Stomach (tissue), 9 donors: ENCODE results near the gene LTB. TPM values are rescaled to one million over a fixed set of nuclear protein-coding genes. Genes with fewer than 3 reads are reported as not detected.
A peak's percentile ranks its signal among the peaks of the same experiment; 100 is the strongest.

Source experiments
- DNase-seq, 2 donors: peaks; one replicate each; pipeline versions ENCODE4 v3.0.0 to v3.0.0-alpha.2; 2013 to 2019
- H3K27ac ChIP-seq, 5 donors: fragments of 200-600 bp in 4 of 5; sonication (generic) in 4 of 5; one replicate each; pipeline ENCODE4 v1.5.1; 2013 to 2019; ENCODE audit warnings: mild to moderate bottlenecking in 1 of 5, moderate library complexity in 1 of 5
- H3K27me3 ChIP-seq, 3 donors: fragments of 200-600 bp; sonication (generic); one replicate each; pipeline ENCODE4 v1.5.1; 2017 to 2019; ENCODE audit warnings: mixed run types in 1 of 3
- H3K36me3 ChIP-seq, 4 donors: fragments of 200-600 bp; sonication (generic); 1 replicate in 3 of 4; 2 replicates in 1 of 4; pipeline ENCODE4 v1.5.1; 2016 to 2019
- H3K4me1 ChIP-seq, 4 donors: fragments of 200-600 bp; sonication (generic); one replicate each; pipeline ENCODE4 v1.5.1; 2016 to 2019
- H3K4me3 ChIP-seq, 4 donors: fragments of 200-600 bp; sonication (generic) in 3 of 4; one replicate each; pipeline ENCODE4 v1.5.1; 2016 to 2019; ENCODE audit warnings: mild to moderate bottlenecking in 1 of 4
- H3K9me3 ChIP-seq, 4 donors: fragments of 200-600 bp; sonication (generic); one replicate each; pipeline ENCODE4 v1.5.1; 2016 to 2019
- EP300 ChIP-seq: sonication (generic); formaldehyde crosslinking; IDR thresholded peaks from one replicate; pipeline ENCODE4 v1.6.1; 2017; ENCODE audit warnings: antibody characterized with exemption
- POLR2A ChIP-seq, 4 donors: fragments of 450-650 bp; IDR thresholded peaks; one replicate each; pipeline ENCODE4 v1.6.1; 2016; ENCODE audit warnings: antibody characterized with exemption in 4 of 4, control low read depth in 2 of 4, mild to moderate bottlenecking in 1 of 4, moderate library complexity in 1 of 4
- POLR2AphosphoS5 ChIP-seq, 3 donors: sonication (generic); formaldehyde crosslinking; IDR thresholded peaks; one replicate each; pipeline ENCODE4 v1.6.1; 2016; ENCODE audit warnings: antibody characterized with exemption in 3 of 3
- WGBS, 5 donors: extraction: QIAGEN DNeasy Blood & Tissue Kit in 3 of 5; methylation state at CpG; one replicate each; pipeline versions ENCODE4 v1.1.5 to v1.1.7; 2013 to 2018; 5-methylcytosine and 5-hydroxymethylcytosine counted together
- intact Hi-C: fragments of 100-400 bp; cut with DNase I; formaldehyde crosslinking; loops from one replicate; pipeline ENCODE4 v1.15.1; 2023; ENCODE audit warnings: low total_unique reads
- polyA plus RNA-seq, 3 donors: library from polyadenylated mRNA; stranded (reverse); fragments of 200-250 nt; gene quantifications; one replicate each; pipeline ENCODE4 v1.2.3, GENCODE V29; 2013
- total RNA-seq, 5 donors: library from RNA; depleted of rRNA; stranded (reverse); fragments of >200 nt; gene quantifications; one replicate each; pipeline versions ENCODE4 v1.1.0 to v1.2.3, GENCODE V29; 2014 to 2016
- TF ChIP-seq, protein P1 (sequence below), 7 experiments: fragments of 450-650 bp in 4 of 7; fragments of 200-600 bp in 3 of 7; sonication (generic) in 3 of 7; IDR thresholded peaks; one replicate each; pipeline ENCODE4 v1.5.1; 2016 to 2019; ENCODE audit warnings: antibody characterized with exemption in 7 of 7, control low read depth in 2 of 7, mild to moderate bottlenecking in 1 of 7
- donor health status: healthy with polysubstance abuse.
- donor health status: Bipolar disorder and iron deficiency.
- donor health status: healthy.

Gene LTB
- total and polyA plus RNA-seq, 8 donors: 4.2 to 13.4 (median 6.9) TPM; not detected in 4

DNA sequence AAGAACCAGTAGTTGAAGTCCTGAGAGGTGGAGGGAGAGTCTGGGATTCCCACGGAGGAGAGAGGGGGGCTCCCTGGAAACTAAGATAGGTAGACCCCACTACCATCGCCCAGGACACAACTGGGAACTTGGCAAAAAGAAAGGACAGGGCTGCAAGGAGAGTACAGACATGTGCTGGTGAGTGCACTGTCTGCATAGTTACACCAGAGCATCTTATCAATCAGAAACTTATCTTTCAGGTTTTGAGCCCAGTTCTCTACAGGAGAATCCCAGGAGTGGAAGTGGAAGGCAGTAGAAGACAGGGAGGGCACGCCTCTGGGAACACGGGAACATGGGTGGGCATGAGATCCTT is 22.6 kb downstream of the LTB start:
- intact Hi-C loops: no loop called here
- 66 to 79% (median 68%) methylated on average over 4 of the region's 4 CpGs for WGBS, 5 donors
- peaks cover 4 to 63% (median 28%) of the 10 kb centered on the region in 4 donors for H3K4me1 ChIP-seq
- H3K9me3 ChIP-seq: no peaks in the 10 kb centered on the region
- no peak for DNase-seq
- TF ChIP-seq, protein P1, sequence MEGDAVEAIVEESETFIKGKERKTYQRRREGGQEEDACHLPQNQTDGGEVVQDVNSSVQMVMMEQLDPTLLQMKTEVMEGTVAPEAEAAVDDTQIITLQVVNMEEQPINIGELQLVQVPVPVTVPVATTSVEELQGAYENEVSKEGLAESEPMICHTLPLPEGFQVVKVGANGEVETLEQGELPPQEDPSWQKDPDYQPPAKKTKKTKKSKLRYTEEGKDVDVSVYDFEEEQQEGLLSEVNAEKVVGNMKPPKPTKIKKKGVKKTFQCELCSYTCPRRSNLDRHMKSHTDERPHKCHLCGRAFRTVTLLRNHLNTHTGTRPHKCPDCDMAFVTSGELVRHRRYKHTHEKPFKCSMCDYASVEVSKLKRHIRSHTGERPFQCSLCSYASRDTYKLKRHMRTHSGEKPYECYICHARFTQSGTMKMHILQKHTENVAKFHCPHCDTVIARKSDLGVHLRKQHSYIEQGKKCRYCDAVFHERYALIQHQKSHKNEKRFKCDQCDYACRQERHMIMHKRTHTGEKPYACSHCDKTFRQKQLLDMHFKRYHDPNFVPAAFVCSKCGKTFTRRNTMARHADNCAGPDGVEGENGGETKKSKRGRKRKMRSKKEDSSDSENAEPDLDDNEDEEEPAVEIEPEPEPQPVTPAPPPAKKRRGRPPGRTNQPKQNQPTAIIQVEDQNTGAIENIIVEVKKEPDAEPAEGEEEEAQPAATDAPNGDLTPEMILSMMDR (IDR thresholded peaks at IDR 0.05): no peak
- no peak for TF ChIP-seq POLR2A (IDR thresholded peaks at IDR 0.05)
- no peak for TF ChIP-seq POLR2AphosphoS5 (IDR thresholded peaks at IDR 0.05)
- TF ChIP-seq EP300: no peak
- H3K4me3 ChIP-seq: peak overlapping the region in 1 of 4 donors; percentile 1
- no peaks in the 10 kb centered on the region for H3K27me3 ChIP-seq
- peaks cover 24 to 57% (median 51%) of the 10 kb centered on the region in 4 donors for H3K36me3 ChIP-seq
- H3K27ac ChIP-seq: peak overlapping the region in 4 of 5 donors; percentile 54 to 82 (median 70)

DNA sequence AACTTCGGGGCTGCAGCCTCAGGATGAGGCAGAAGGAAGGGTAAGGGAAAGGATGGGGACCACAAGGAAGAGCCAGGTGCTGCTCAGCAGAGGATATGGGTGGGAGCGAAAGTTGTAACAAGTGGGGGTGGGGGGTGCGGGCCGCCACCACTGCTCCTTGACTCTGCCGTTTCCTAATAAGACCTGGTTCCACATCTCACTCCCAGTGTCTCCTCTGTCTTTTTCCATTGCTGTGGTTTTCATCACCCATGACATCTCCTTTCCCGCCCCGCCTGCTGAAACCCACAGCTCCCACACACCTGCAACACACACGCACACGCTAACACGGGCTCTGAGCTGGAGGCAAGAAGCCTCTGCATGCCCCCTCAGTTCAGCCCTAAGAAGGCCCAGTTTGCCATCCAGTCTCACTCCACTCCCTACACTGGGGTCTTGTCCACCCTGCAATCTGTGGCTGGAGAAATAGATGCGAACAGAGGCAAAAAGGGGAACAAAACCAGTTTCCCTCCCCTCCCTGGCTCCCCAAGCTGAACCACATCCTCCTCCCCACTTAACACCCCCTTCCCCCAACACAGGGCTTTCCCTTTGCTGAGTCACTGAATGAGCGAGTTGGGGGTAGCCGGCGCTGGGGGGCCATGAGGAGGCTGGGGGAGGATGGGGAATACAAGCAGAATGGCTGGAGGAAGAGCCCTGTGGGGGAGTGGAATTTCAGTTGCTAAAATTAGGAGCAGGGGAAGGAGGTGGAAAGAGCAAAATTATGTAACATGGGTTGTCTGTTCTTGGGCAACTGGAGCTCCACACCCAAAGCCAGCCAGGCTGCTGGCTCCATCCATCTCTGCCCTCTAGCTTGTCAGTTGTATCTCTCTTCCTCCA is 23.4 kb downstream of the LTB start:
- Histone ChIP-seq H3K36me3 (peaks cover 24 to 61% (median 54%) of the 10 kb centered on the region in 4 donors), H3K27me3 (no peaks in the 10 kb centered on the region), H3K27ac (peak overlapping the region in 4 of 5 donors; percentile 54 to 82 (median 70)), H3K4me1 (peaks cover 4 to 63% (median 28%) of the 10 kb centered on the region in 4 donors), H3K9me3 (no peaks in the 10 kb centered on the region), H3K4me3 (peak overlapping the region in 2 of 4 donors; percentile 0 to 1)
- 74 to 83% (median 80%) methylated on average over 10 to 14 of the region's 14 CpGs for WGBS, 5 donors
- DNase-seq: peak in 1 of 2 donors; percentile 52
- TF ChIP-seq EP300 (no peak), POLR2AphosphoS5 (IDR thresholded peaks at IDR 0.05) (no peak), POLR2A (IDR thresholded peaks at IDR 0.05) (no peak)
- TF ChIP-seq, protein P1 (IDR thresholded peaks at IDR 0.05): no peak
- intact Hi-C loops: no loop called here

DNA sequence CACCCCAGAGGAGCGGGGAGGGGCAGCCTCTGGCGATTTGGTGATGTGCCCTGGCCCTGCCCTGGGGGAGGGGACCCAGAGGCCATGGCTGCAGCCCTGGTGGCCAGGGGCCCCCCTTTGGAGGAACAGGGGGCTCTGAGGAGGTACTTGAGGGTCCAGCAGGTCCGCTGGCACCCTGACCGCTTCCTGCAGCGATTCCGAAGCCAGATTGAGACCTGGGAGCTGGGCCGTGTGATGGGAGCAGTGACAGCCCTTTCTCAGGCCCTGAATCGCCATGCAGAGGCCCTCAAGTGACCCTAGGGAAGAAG is 24.0 kb downstream of the LTB start:
- H3K9me3 ChIP-seq: no peaks in the 10 kb centered on the region
- no peaks in the 10 kb centered on the region for H3K27me3 ChIP-seq
- peak overlapping the region in 1 of 4 donors; percentile 0 for H3K4me3 ChIP-seq
- H3K4me1 ChIP-seq: peaks cover 4 to 65% (median 28%) of the 10 kb centered on the region in 4 donors
- intact Hi-C loops: no loop called here
- H3K27ac ChIP-seq: peak overlapping the region in 4 of 5 donors; percentile 54 to 82 (median 70)
- 76 to 89% (median 83%) methylated on average over 7 to 8 of the region's 8 CpGs for WGBS, 5 donors
- DNase-seq: no peak
- peaks cover 24 to 67% (median 60%) of the 10 kb centered on the region in 4 donors for H3K36me3 ChIP-seq
- no peak for TF ChIP-seq POLR2AphosphoS5 (IDR thresholded peaks at IDR 0.05)
- no peak for TF ChIP-seq EP300
- no peak for TF ChIP-seq POLR2A (IDR thresholded peaks at IDR 0.05)
- TF ChIP-seq, protein P1 (IDR thresholded peaks at IDR 0.05): no peak

DNA sequence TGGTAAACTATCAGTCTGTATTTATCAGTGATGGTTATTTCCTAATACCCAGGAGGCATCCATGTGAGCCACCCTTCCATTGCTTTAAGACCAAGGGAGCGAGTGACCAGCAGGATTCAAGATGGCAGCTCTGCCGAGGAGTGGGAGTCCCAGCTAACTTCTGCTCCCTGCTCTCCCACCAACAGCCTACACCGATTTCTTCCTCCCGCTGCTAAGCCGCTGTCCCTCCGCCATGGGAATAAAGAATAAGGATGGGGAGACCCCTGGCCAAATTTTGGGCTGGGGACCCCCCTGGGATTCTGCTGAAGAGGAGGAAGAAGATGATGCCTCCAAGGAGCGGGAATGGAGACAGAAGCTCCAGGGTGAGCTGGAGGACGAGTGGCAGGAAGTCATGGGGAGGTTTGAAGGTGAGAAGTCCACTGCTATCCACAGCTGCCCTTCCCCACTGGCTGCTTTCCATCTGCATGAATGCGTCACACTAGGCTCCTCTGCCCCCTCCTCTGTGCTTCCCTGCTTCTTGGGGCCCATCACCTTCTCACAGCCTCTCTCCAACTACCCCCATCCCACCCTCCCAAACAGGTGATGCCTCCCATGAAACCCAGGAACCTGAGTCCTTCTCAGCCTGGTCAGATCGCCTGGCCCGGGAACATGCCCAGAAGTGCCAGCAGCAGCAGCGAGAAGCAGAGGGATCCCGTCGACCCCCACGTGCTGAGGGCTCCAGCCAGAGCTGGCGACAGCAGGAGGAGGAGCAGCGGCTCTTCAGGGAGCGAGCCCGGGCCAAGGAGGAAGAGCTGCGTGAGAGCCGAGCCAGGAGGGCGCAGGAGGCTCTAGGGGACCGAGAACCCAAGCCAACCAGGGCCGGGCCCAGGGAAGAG is 24.5 kb downstream of the LTB start:
- H3K27me3 ChIP-seq: no peaks in the 10 kb centered on the region
- peaks cover 24 to 71% (median 65%) of the 10 kb centered on the region in 4 donors for H3K36me3 ChIP-seq
- H3K9me3 ChIP-seq: no peaks in the 10 kb centered on the region
- 73 to 83% (median 81%) methylated on average over 24 of the region's 24 CpGs for WGBS, 5 donors
- no peak overlapping the region for H3K4me3 ChIP-seq
- no peak for DNase-seq
- intact Hi-C loops: no loop called here
- peaks cover 4 to 64% (median 28%) of the 10 kb centered on the region in 4 donors for H3K4me1 ChIP-seq
- no peak for TF ChIP-seq POLR2A (IDR thresholded peaks at IDR 0.05)
- no peak for TF ChIP-seq POLR2AphosphoS5 (IDR thresholded peaks at IDR 0.05)
- TF ChIP-seq, protein P1 (IDR thresholded peaks at IDR 0.05): no peak
- no peak for TF ChIP-seq EP300
- peak overlapping the region in 4 of 5 donors; percentile 54 to 82 (median 70) for H3K27ac ChIP-seq
